Type B pancreatic cell (in vitro differentiated cells): ENCODE results near the gene LYRM4. TPM values are rescaled to one million over a fixed set of nuclear protein-coding genes. Genes with fewer than 3 reads are reported as not detected.
"Not testable (repeated sequence)": the region's sequence is repeated elsewhere in the genome, so short reads cannot be mapped to it uniquely, and the experiment has no call there.

Source experiments
- DNase-seq: peaks from one replicate; pipeline ENCODE4 v3.0.0; 2021; ENCODE audit warnings: mixed read lengths; ENCODE audit not compliant: unreplicated experiment; ENCODE audit errors: extremely low spot score
- H3K27ac Mint-ChIP-seq: 2 replicates; pipeline ENCODE4 v1.8.0; 2021; ENCODE audit warnings: mild to moderate bottlenecking, mixed read lengths
- H3K27me3 Mint-ChIP-seq: 2 replicates; pipeline ENCODE4 v1.8.0; 2021; ENCODE audit warnings: mixed read lengths
- H3K36me3 Mint-ChIP-seq: 2 replicates; pipeline ENCODE4 v1.8.0; 2021; ENCODE audit warnings: mixed read lengths
- H3K4me1 Mint-ChIP-seq: one replicate; pipeline ENCODE4 v1.8.0; 2021; ENCODE audit warnings: mixed read lengths; ENCODE audit not compliant: unreplicated experiment
- H3K4me3 Mint-ChIP-seq: 2 replicates; pipeline ENCODE4 v1.8.0; 2021; ENCODE audit warnings: mild to moderate bottlenecking, mixed read lengths
- H3K9me3 Mint-ChIP-seq: 2 replicates; pipeline ENCODE4 v1.8.0; 2021; ENCODE audit warnings: mixed read lengths
- total RNA-seq: library from RNA; stranded (reverse); gene quantifications from 2 replicates; pipeline ENCODE4 v1.2.1, GENCODE V29; 2021; ENCODE audit warnings: low replicate concordance
- TF ChIP-seq, protein P1 (sequence below): fragments of 200-600 bp; sonication (generic); conservative IDR thresholded peaks from 2 replicates; pipeline ENCODE4 v1.5.0; 2021; ENCODE audit warnings: antibody characterized with exemption, mild to moderate bottlenecking

LYRM4 gene
- total RNA-seq, 1 donor from 2014 or later = 39.5 TPM

DNA sequence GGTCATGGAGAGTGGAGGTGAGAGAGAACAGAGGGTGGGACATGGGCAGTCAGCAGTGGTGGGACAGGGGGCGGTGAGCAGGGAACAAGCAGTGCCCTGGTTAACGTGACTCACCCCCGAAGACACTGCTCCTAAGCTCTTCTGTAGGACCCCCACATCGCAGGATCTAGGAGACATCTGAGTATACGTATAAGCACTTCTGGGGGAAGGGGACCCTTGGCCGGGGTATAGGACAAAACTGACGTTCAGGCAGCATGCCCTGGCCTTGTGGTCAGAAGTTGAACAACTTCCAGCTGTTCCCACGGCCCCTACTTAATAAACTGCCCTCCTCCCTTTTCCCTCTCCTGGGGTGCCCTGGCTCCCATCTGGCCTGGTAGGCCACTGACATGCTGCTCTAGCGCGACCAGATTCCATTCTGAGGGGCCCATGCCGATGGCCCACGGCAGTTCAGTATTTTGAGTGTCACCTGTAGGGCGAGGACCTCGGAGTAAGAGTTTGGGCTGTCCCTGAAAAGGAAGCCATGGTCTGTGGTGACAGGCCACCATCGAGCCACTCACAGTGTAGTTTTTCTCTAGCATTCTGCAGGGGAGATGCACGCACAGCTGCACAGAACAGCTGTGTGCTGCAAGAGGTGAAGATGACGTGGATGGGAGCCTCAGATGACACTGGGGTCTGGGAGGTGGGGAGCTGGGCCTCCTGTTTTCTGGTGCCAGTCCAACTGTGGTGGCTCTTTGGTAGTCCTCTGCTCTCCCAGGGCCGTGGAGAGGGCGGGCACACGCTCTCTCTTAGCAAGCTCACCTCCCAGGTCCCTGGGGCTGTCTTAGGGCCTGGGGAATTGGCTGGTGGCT is 137.2 kb downstream of the LYRM4 start:
- peaks cover 6% of the 10 kb centered on the region for H3K9me3 Mint-ChIP-seq
- H3K27ac Mint-ChIP-seq = no peak overlapping the region
- H3K27me3 Mint-ChIP-seq = no peaks in the 10 kb centered on the region
- TF ChIP-seq, protein P1, sequence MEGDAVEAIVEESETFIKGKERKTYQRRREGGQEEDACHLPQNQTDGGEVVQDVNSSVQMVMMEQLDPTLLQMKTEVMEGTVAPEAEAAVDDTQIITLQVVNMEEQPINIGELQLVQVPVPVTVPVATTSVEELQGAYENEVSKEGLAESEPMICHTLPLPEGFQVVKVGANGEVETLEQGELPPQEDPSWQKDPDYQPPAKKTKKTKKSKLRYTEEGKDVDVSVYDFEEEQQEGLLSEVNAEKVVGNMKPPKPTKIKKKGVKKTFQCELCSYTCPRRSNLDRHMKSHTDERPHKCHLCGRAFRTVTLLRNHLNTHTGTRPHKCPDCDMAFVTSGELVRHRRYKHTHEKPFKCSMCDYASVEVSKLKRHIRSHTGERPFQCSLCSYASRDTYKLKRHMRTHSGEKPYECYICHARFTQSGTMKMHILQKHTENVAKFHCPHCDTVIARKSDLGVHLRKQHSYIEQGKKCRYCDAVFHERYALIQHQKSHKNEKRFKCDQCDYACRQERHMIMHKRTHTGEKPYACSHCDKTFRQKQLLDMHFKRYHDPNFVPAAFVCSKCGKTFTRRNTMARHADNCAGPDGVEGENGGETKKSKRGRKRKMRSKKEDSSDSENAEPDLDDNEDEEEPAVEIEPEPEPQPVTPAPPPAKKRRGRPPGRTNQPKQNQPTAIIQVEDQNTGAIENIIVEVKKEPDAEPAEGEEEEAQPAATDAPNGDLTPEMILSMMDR = no peak
- peaks cover 3% of the 10 kb centered on the region for H3K36me3 Mint-ChIP-seq
- DNase-seq = no peak
- no peak overlapping the region for H3K4me3 Mint-ChIP-seq
- H3K4me1 Mint-ChIP-seq = peaks cover 5% of the 10 kb centered on the region

DNA sequence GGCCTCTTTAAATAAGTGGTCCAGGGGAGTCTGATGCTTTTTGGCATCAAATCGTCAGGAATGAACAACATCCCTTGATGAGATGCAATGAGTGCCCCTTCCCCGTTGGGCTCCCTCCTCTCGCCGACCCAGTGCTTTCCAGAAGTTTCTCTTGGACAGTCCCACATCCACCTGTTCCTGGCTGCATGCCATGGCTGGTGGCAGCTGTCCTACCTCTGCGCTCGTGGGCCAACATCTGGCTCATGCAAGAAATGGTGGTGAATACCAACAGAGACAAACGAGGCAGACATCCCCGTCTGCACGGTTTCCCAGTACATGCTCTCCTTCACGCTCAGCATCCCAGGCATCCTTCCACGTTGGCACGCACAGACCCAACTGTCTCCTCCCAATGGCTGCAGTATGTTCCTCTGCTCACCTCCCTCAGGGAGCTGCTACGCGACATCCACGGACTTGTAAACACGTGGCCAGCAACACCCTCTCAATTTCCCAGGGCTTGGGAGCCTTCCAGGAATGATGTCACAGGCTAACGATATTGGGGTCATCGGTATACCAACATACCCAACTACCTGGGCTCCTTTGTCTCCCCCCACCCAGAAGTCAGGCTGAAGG is 138.1 kb downstream of the LYRM4 start:
- TF ChIP-seq, protein P1 = no peak
- DNase-seq = no peak
- H3K4me1 Mint-ChIP-seq = peaks cover 5% of the 10 kb centered on the region
- no peak overlapping the region for H3K4me3 Mint-ChIP-seq
- no peaks in the 10 kb centered on the region for H3K27me3 Mint-ChIP-seq
- peaks cover 3% of the 10 kb centered on the region for H3K36me3 Mint-ChIP-seq
- H3K27ac Mint-ChIP-seq = no peak overlapping the region
- H3K9me3 Mint-ChIP-seq = peaks cover 6% of the 10 kb centered on the region

DNA sequence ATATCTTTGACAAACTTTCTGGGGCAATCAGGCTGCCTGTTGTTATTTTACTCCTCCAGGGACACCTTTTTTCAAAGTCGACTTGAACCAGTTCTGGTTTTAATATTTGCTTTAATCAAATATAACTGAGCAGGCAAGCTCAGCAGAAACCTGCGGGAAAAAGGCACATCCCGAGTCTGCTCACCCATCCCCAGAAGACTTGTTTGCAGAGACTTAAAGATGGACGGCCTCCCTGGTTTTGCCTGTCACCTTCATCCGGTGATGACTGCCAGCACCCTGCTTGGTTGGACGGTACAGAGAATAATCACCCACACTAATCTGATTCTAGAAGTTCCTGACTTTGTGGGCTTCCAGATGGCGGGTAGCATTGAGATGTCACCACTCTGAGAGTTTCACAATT is 138.8 kb downstream of the LYRM4 start:
- TF ChIP-seq, protein P1 = no peak
- Mint-ChIP-seq H3K9me3 (peaks cover 6% of the 10 kb centered on the region), H3K36me3 (peaks cover 3% of the 10 kb centered on the region), H3K27me3 (no peaks in the 10 kb centered on the region), H3K4me3 (no peak overlapping the region), H3K4me1 (peaks cover 5% of the 10 kb centered on the region), H3K27ac (no peak overlapping the region)
- DNase-seq = no peak

DNA sequence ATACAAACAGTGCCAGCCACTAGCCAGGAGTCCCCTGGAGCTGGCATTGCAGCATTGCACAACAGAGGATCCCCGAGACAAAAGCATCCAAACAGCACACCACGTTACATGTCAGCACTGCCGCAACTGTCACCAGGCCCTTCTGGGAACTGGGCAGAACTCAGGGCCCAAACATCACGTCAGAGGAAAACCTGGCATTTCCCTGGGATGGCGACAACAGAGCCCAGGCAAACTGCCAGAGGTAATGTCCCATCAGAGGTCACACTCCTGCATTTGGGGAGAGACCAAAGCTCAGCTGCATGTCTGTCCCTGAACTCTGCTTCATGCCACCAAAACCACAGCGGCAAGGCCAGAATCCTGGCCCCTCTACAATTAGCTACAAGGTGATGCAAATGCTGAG is 139.3 kb downstream of the LYRM4 start:
- Mint-ChIP-seq H3K27me3 (no peaks in the 10 kb centered on the region), H3K4me1 (peaks cover 5% of the 10 kb centered on the region), H3K27ac (no peak overlapping the region), H3K36me3 (peaks cover 3% of the 10 kb centered on the region), H3K4me3 (no peak overlapping the region), H3K9me3 (peaks cover 5% of the 10 kb centered on the region)
- DNase-seq = no peak
- TF ChIP-seq, protein P1 = no peak

DNA sequence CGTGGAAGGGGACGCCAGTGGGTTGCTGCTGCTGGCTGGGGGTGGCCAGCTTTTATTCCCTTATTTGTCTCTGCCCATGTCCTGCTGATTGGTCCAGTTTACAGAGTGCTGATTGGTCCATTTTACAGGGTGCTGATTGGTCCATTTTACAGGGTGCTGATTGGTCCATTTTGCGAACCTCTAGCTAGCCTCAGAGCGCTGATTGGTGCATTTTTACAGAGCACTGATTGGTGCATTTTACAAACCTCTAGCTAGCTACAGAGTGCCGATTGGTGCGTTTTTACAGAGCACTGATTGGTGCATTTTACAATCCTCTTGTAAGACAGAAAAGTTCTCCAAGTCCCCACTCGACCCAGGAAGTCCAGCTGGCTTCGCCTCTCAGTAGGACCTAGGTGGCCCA is 140.2 kb downstream of the LYRM4 start:
- not testable (repeated sequence) for H3K4me3 Mint-ChIP-seq, DNase-seq, H3K27ac Mint-ChIP-seq, H3K4me1 Mint-ChIP-seq, H3K36me3 Mint-ChIP-seq, H3K9me3 Mint-ChIP-seq, H3K27me3 Mint-ChIP-seq

DNA sequence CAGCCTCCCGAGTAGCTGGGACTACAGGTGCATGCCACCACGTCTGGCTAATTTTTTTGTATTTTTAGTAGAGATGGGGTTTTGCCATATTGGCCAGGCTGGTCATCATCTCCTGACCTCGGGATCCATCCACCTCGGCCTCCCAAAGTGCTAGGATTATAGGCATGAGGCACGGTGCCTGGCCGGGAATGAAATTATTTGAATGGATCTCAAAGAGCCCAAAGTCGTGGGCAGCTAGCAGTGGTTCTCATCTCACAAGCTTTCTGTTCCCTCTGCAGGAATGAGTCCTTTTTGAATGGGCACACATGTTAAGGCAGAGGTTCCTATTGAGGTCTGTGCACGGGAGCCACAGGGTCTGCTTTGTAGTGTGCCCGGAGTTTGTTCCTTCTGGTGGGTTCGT is 140.7 kb downstream of the LYRM4 start:
- no peak overlapping the region for H3K4me3 Mint-ChIP-seq
- H3K36me3 Mint-ChIP-seq = no peaks in the 10 kb centered on the region
- TF ChIP-seq, protein P1 = no peak
- H3K27ac Mint-ChIP-seq = no peak overlapping the region
- H3K4me1 Mint-ChIP-seq = peaks cover 14% of the 10 kb centered on the region
- H3K9me3 Mint-ChIP-seq = no peaks in the 10 kb centered on the region
- no peaks in the 10 kb centered on the region for H3K27me3 Mint-ChIP-seq
- no peak for DNase-seq
